PC-9 (cell line): ENCODE measurements around the gene ATF2. TPM values are rescaled to one million over a fixed set of nuclear protein-coding genes. Genes with fewer than 3 reads are reported as not detected.
"Not testable (repeated sequence)": the region's sequence is repeated elsewhere in the genome, so short reads cannot be mapped to it uniquely, and the experiment has no call there.

Experiments
- BruUV-seq: library from RNA; stranded (reverse); fragments of 400-500 nt; replicated peaks from 2 replicates; lab custom pipeline; 2021; lab: Mats Ljungman, UMichigan
- CTCF ChIA-PET: fragments of 300-600 bp; sonication (Branson Sonifier 250); formaldehyde crosslinking; loops from one replicate; lab custom pipeline; 2022; ENCODE audit warnings: antibody characterized with exemption; lab: Charles Lee
- POLR2A ChIA-PET: fragments of 300-600 bp; sonication (Branson Sonifier 250); formaldehyde crosslinking; loops from one replicate; lab custom pipeline; 2022; ENCODE audit warnings: antibody characterized with exemption; ENCODE audit not compliant: unreplicated experiment; lab: Charles Lee
- DNase-seq, 2 experiments: peaks; one replicate each; pipeline versions ENCODE4 v3.0.0 to v3.0.0-alpha.2; 2015 to 2022; ENCODE audit warnings: mixed read lengths in 1 of 2
- H2AFZ ChIP-seq: fragments of 200-600 bp; sonication (generic); 2 replicates; pipeline ENCODE4 v1.8.1; 2017; ENCODE audit warnings: antibody characterized with exemption
- H3F3A ChIP-seq: fragments of 200-600 bp; sonication (generic); 2 replicates; pipeline ENCODE4 v1.8.1; 2017; ENCODE audit warnings: antibody characterized with exemption, mild to moderate bottlenecking, low read depth; ENCODE audit not compliant: insufficient read depth
- H3K27ac ChIP-seq: fragments of 200-600 bp; sonication (generic); 2 replicates; pipeline ENCODE4 v1.6.1; 2016; ENCODE audit warnings: mixed run types
- H3K27me3 ChIP-seq: fragments of 200-600 bp; sonication (generic); 2 replicates; pipeline ENCODE4 v1.6.1; 2016; ENCODE audit warnings: low read depth, mixed run types; ENCODE audit not compliant: insufficient read depth
- H3K36me3 ChIP-seq: fragments of 200-600 bp; sonication (generic); 2 replicates; pipeline ENCODE4 v1.6.1; 2016; ENCODE audit warnings: low read depth, mixed run types
- H3K4me1 ChIP-seq: fragments of 200-600 bp; sonication (generic); replicated peaks from 2 replicates; pipeline ENCODE4 v1.6.1; 2016; ENCODE audit warnings: mixed run types; ENCODE audit not compliant: insufficient read depth
- H3K4me2 ChIP-seq: fragments of 200-600 bp; sonication (generic); 2 replicates; pipeline ENCODE4 v1.6.1; 2017; ENCODE audit warnings: mixed run types
- H3K4me3 ChIP-seq: fragments of 200-600 bp; sonication (generic); 2 replicates; pipeline ENCODE4 v1.6.1; 2016; ENCODE audit warnings: mixed run types
- H3K79me2 ChIP-seq: fragments of 200-600 bp; sonication (generic); 2 replicates; pipeline ENCODE4 v1.6.1; 2017; ENCODE audit warnings: low read depth, mixed run types
- H3K9me2 ChIP-seq: fragments of 200-600 bp; sonication (generic); 2 replicates; pipeline ENCODE4 v1.8.1; 2017; ENCODE audit warnings: mild to moderate bottlenecking; ENCODE audit not compliant: insufficient read depth
- H3K9me3 ChIP-seq: fragments of 200-600 bp; sonication (generic); 2 replicates; pipeline ENCODE4 v1.8.1; 2016; ENCODE audit warnings: low read depth; ENCODE audit not compliant: insufficient read depth
- H4K20me1 ChIP-seq: fragments of 200-600 bp; sonication (generic); 2 replicates; pipeline ENCODE4 v1.8.1; 2017; ENCODE audit not compliant: insufficient read depth
- CTCF ChIP-seq: fragments of 200-600 bp; sonication (generic); conservative IDR thresholded peaks from 2 replicates; pipeline ENCODE4 v1.6.1; 2017; ENCODE audit warnings: mixed run types, antibody characterized with exemption, mild to moderate bottlenecking, moderate library complexity
- EZH2 ChIP-seq: fragments of 200-600 bp; sonication (generic); IDR thresholded peaks from 2 replicates; pipeline ENCODE4 v1.8.0; 2017; ENCODE audit warnings: antibody characterized with exemption, low read depth
- intact Hi-C: fragments of 100-400 bp; cut with micrococcal nuclease; formaldehyde crosslinking; loops from one replicate; pipeline ENCODE4 v1.10.0; 2022; ENCODE audit not compliant: unreplicated experiment
- total RNA-seq: library from RNA; stranded (reverse); gene quantifications from 2 replicates; pipeline ENCODE4 v1.2.3, GENCODE V29; 2021

Gene ATF2
- total RNA-seq, 1 experiment from 2014 or later, result 94.5 TPM

GRCh38 chr2:175097297-175097696 is 70.7 kb downstream of the ATF2 start:
- Histone ChIP-seq H3K27me3 (no peaks in the 10 kb centered on the region), H4K20me1 (peaks cover 9% of the 10 kb centered on the region), H3K9me3 (no peaks in the 10 kb centered on the region; the same call in 1 of the 2 replicates), H3F3A (peaks cover 5% of the 10 kb centered on the region; the same call in 1 of the 2 replicates), H3K9me2 (no peaks in the 10 kb centered on the region), H3K4me3 (no peak overlapping the region), H3K27ac (0 out of 2 replicates have a peak overlapping the region, but pooled peaks have one; percentile 2), H3K4me2 (no peak overlapping the region), H3K36me3 (peaks cover 52% of the 10 kb centered on the region), H2AFZ (no peak overlapping the region), H3K4me1 (no peaks in the 10 kb centered on the region), H3K79me2 (no peaks in the 10 kb centered on the region)
- intact Hi-C loops, result no loop called here
- DNase-seq, result no peak
- TF ChIP-seq CTCF (no peak), EZH2 (no peak)
- ChIA-PET CTCF (no interaction called here), POLR2A (interaction anchor here (0.6 kb wide), 1 partner anchor 71 kb away, joined by 4 read pairs; no protein-coding TSS in a partner anchor)
- no TSS peak for BruUV-seq

GRCh38 chr2:175084117-175084516 is 83.9 kb downstream of the ATF2 start:
- BruUV-seq, result not testable (repeated sequence)

GRCh38 chr2:175080479-175080878 is 87.5 kb downstream of the ATF2 start:
- no peak for DNase-seq
- Histone ChIP-seq H4K20me1 (no peaks in the 10 kb centered on the region), H3K79me2 (no peaks in the 10 kb centered on the region), H3K4me1 (no peaks in the 10 kb centered on the region), H2AFZ (no peak overlapping the region), H3K9me3 (no peaks in the 10 kb centered on the region), H3K9me2 (no peaks in the 10 kb centered on the region), H3K27me3 (no peaks in the 10 kb centered on the region), H3F3A (no peaks in the 10 kb centered on the region), H3K36me3 (peaks cover 18% of the 10 kb centered on the region; the same call in 1 of the 2 replicates), H3K4me3 (no peak overlapping the region), H3K4me2 (no peak overlapping the region), H3K27ac (no peak overlapping the region)
- intact Hi-C loops, result loop anchor here (2.0 kb wide), 1 partner anchor 76 kb away; no protein-coding TSS in a partner anchor
- ChIA-PET CTCF (no interaction called here), POLR2A (interaction anchor here (0.6 kb wide), 1 partner anchor 51 kb away, joined by 4 read pairs; no protein-coding TSS in a partner anchor)
- TF ChIP-seq EZH2 (no peak), CTCF (no peak)
- BruUV-seq, result no TSS peak

More at GRCh38 chr2:175084117-175084516, 83.9 kb downstream of the ATF2 start:
- DNase-seq, CTCF ChIA-PET, H3K27me3 ChIP-seq, H3F3A ChIP-seq, H3K79me2 ChIP-seq, H3K9me2 ChIP-seq, H3K4me2 ChIP-seq, H3K4me1 ChIP-seq, intact Hi-C loops, H4K20me1 ChIP-seq, H3K4me3 ChIP-seq, H2AFZ ChIP-seq, POLR2A ChIA-PET, H3K9me3 ChIP-seq, H3K27ac ChIP-seq: not testable (repeated sequence)
- peaks cover 21% of the 10 kb centered on the region; the same call in 1 of the 2 replicates for H3K36me3 ChIP-seq

- CTCF ChIA-PET, result no interaction called here
- H3K4me1 ChIP-seq, result no peaks in the 10 kb centered on the region
- no TSS peak for BruUV-seq
- H3K4me2 ChIP-seq, result no peak overlapping the region
- POLR2A ChIA-PET, result no interaction called here
- H3K27me3 ChIP-seq, result no peaks in the 10 kb centered on the region
- H4K20me1 ChIP-seq, result no peaks in the 10 kb centered on the region; the same call in 1 of the 2 replicates
- no peak overlapping the region for H2AFZ ChIP-seq
- H3K79me2 ChIP-seq, result no peaks in the 10 kb centered on the region
- no peak overlapping the region for H3K4me3 ChIP-seq
- peaks cover 31% of the 10 kb centered on the region for H3K36me3 ChIP-seq
- DNase-seq, result no peak
- no peaks in the 10 kb centered on the region for H3K9me2 ChIP-seq
- peaks cover 4% of the 10 kb centered on the region; the same call in 1 of the 2 replicates for H3F3A ChIP-seq
- intact Hi-C loops, result no loop called here
- H3K27ac ChIP-seq, result no peak overlapping the region
- TF ChIP-seq EZH2 (no peak), CTCF (no peak)
- H3K9me3 ChIP-seq, result no peaks in the 10 kb centered on the region
These were observed 91.7 kb downstream of the ATF2 start for GRCh38 chr2:175076272-175076671.
